AG09319 (cell line): Measurements from ENCODE around the gene BTRC.
A peak's percentile ranks its signal among the peaks of the same experiment; 100 is the strongest.

Experiments used
- DNase-seq: peaks from one replicate; pipeline ENCODE4 v3.0.0-alpha.2; 2010; ENCODE audit warnings: low read depth; ENCODE audit errors: extremely low read depth
- CTCF ChIP-seq: IDR thresholded peaks from 2 replicates; pipeline ENCODE4 v1.5.1; 2011; ENCODE audit warnings: low read depth, mild to moderate bottlenecking, inconsistent platforms, low read length, moderate library complexity

Gene BTRC

DNA sequence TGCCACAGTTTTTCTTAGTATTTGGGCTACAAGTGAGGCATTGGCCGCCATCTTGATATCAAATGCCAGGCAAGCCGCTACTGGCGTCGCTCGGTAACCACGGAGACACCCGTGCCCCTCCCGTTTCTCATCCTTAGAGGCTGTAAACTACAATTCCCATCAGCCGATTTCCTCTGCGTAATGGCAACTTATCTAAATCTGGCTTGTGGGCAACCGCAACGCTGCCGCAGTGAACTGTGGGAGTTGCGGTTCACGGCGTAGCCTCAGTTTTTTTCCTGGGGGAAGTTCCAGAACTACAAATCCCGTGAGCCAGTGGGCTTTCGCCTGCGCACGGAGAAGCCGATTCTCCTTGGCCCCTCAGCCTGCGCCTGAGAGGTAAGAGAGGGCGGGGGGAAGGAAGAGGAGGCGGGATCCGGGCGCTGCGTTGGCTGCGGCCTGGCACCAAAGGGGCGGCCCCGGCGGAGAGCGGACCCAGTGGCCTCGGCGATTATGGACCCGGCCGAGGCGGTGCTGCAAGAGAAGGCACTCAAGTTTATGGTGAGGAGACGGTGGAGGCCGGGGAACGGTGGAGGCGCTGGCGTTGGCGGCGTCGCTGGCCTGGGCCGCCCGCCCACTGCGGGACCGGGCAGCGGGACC, at the start of gene BTRC:
BTRC (plus strand) TSS at position 474 of the 636 bp plus-strand sequence; CDS start at position 490, 16 bp downstream.
- no peak for TF ChIP-seq CTCF
- peak; percentile 97 for DNase-seq

DNA sequence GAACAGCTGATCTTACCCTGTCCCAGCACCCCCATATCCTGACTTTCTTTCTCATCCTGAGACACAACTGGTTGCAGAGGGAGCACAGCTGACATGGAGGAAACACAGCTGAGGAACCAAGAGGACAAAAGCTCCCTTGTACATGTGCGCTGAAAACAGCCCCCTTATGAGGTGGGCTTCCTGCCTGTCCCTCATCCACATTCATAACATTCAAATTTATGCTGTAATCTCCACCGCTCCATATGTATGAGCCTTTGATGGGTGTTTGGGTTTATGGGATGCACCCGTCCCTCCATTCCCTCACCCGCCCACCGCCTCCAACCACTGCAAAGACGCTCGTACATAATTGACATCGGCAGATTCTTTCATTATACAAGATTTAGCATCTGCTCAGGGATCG, 49.6 kb upstream of the BTRC start:
- no peak for TF ChIP-seq CTCF

GRCh38 chr10:101305320-101306241, 48.4 kb upstream of the BTRC start:
- no peak for TF ChIP-seq CTCF
- DNase-seq = no peak

More for the DNA sequence above, 49.6 kb upstream of the BTRC start:
- no peak for DNase-seq

- no peak for TF ChIP-seq CTCF
- DNase-seq = no peak
These were observed 45.9 kb upstream of the BTRC start for GRCh38 chr10:101308051-101308450.

- no peak for TF ChIP-seq CTCF
- DNase-seq = no peak
These were observed 43.3 kb upstream of the BTRC start for GRCh38 chr10:101310529-101311184.

- DNase-seq = no peak
- TF ChIP-seq CTCF = no peak
These were observed 42.5 kb upstream of the BTRC start for GRCh38 chr10:101311185-101312066.
